PC-3 (cell line): ENCODE measurements around the gene HDLBP.

Source experiments
- CTCF ChIP-seq: fragments of 300-600 bp; sonication (generic); conservative IDR thresholded peaks from 2 replicates; pipeline ENCODE4 v1.5.1; 2017; ENCODE audit warnings: antibody characterized with exemption, low read depth, mild to moderate bottlenecking, low read length
- EZH2 ChIP-seq: fragments of 300-600 bp; sonication (generic); IDR thresholded peaks from one replicate; pipeline ENCODE4 v1.6.1; 2017; ENCODE audit warnings: antibody characterized with exemption, mild to moderate bottlenecking, low read length; ENCODE audit not compliant: unreplicated experiment

DNA sequence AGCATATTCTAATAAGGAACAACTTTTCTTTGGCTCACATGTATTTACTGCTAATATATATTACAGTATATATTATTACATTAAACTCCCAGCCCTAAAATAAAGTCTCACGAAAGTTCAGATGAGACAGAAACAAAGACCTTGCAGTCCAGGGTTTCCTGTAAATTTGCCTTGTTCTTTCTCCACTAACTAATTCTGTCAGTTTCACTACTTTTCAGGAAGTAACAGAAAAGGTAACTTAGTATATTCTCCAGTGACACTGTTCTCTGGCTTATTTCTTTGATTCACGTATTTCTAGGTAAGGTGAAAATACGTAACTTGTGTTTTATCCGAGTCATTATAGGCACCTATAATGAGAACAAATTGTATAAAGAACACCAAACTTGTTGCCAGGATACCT, 35.2 kb downstream of the HDLBP start:
- no peak for TF ChIP-seq CTCF
- TF ChIP-seq EZH2 = no peak
